GM12891 (cell line): ENCODE data around the gene HNRNPAB.

Experiments
- PAX5 ChIP-seq: IDR thresholded peaks from 2 replicates; pipeline ENCODE4 v1.6.1; 2011; ENCODE audit warnings: low read length, moderate library complexity, mild to moderate bottlenecking; ENCODE audit not compliant: insufficient read depth, severe bottlenecking
- POLR2A ChIP-seq: IDR thresholded peaks from 2 replicates; pipeline ENCODE4 v1.6.1; 2011; ENCODE audit warnings: low read depth, low read length, control low read depth
- POLR2AphosphoS5 ChIP-seq: IDR thresholded peaks from 2 replicates; pipeline ENCODE4 v1.6.1; 2011; ENCODE audit warnings: low read depth, low read length, control low read depth
- POU2F2 ChIP-seq: IDR thresholded peaks from 2 replicates; pipeline ENCODE4 v1.6.1; 2011; ENCODE audit warnings: low read depth, mild to moderate bottlenecking, control low read depth, low read length, moderate library complexity
- TAF1 ChIP-seq: IDR thresholded peaks from 2 replicates; pipeline ENCODE4 v1.6.1; 2011; ENCODE audit warnings: low read depth, low read length, control low read depth

GRCh38 chr5:178244576-178244975 is 40.2 kb downstream of the HNRNPAB start:
- TF ChIP-seq POLR2A (no peak), POLR2AphosphoS5 (no peak), TAF1 (no peak), POU2F2 (no peak), PAX5 (no peak)
